ENCODE data around the gene SYT2. TPM values are rescaled to one million over a fixed set of nuclear protein-coding genes. Genes with fewer than 3 reads are reported as not detected.

Gene SYT2
- total RNA-seq, 1 experiment from 2014 or later: not detected

GRCh38 chr1:202603435-202603834 is 106.8 kb downstream of the SYT2 start:
- Histone ChIP-seq H3K9me2 (replicated peaks; ENCODE audit: low read length) (no peaks in the 10 kb centered on the region), H3K27ac (ENCODE audit: low read length) (no peak overlapping the region), H4K20me1 (ENCODE audit: low read length) (no peaks in the 10 kb centered on the region), H3K9me3 (ENCODE audit: low read length) (no peaks in the 10 kb centered on the region), H3F3A (ENCODE audit: low read length, unreplicated experiment) (no peaks in the 10 kb centered on the region), H3K4me2 (ENCODE audit: low read length) (no peak overlapping the region), H3K36me3 (ENCODE audit: low read depth, low read length) (no peaks in the 10 kb centered on the region), H3K79me2 (ENCODE audit: low read length) (no peaks in the 10 kb centered on the region), H2AFZ (ENCODE audit: low read length) (no peak overlapping the region), H3K27me3 (ENCODE audit: low read length) (no peaks in the 10 kb centered on the region), H3K4me1 (ENCODE audit: insufficient read depth, low read length) (no peaks in the 10 kb centered on the region), H3K4me3 (ENCODE audit: low read length) (no peak overlapping the region), H3K9ac (ENCODE audit: low read length) (no peak overlapping the region)
- intact Hi-C loops (cut with micrococcal nuclease): loop anchor here (10.0 kb wide), 1 partner anchor 259 kb away; the partner anchor contains the start of genes PPP1R12B and UBE2T
- BruUV-seq (replicated peaks): no TSS peak
- no peak for TF ChIP-seq EZH2 (IDR thresholded peaks at IDR 0.05; ENCODE audit: low read length, unreplicated experiment)
- no peak for TF ChIP-seq EZH2phosphoT487 (IDR thresholded peaks at IDR 0.05; ENCODE audit: borderline replicate concordance, low read length)
- ATAC-seq (no peak), DNase-seq (no peak)
- ChIA-PET POLR2A (ENCODE audit: unreplicated experiment) (no interaction called here), CTCF (no interaction called here)

- Histone ChIP-seq H3K79me2 (ENCODE audit: low read length) (no peaks in the 10 kb centered on the region), H3K27ac (ENCODE audit: low read length) (no peak overlapping the region), H3F3A (ENCODE audit: low read length, unreplicated experiment) (no peaks in the 10 kb centered on the region), H3K9me2 (replicated peaks; ENCODE audit: low read length) (no peaks in the 10 kb centered on the region), H3K4me1 (ENCODE audit: insufficient read depth, low read length) (no peaks in the 10 kb centered on the region), H3K27me3 (ENCODE audit: low read length) (no peaks in the 10 kb centered on the region), H3K4me3 (ENCODE audit: low read length) (no peak overlapping the region), H3K4me2 (ENCODE audit: low read length) (no peak overlapping the region), H2AFZ (ENCODE audit: low read length) (no peak overlapping the region), H3K9me3 (ENCODE audit: low read length) (no peaks in the 10 kb centered on the region), H3K36me3 (ENCODE audit: low read depth, low read length) (no peaks in the 10 kb centered on the region), H3K9ac (ENCODE audit: low read length) (no peak overlapping the region), H4K20me1 (ENCODE audit: low read length) (no peaks in the 10 kb centered on the region)
- POLR2A ChIA-PET (ENCODE audit: unreplicated experiment): no interaction called here
- BruUV-seq (replicated peaks): no TSS peak
- TF ChIP-seq EZH2phosphoT487 (IDR thresholded peaks at IDR 0.05; ENCODE audit: borderline replicate concordance, low read length) (no peak), CTCF (conservative IDR thresholded peaks at IDR 0.05; ENCODE audit: low read depth, low read length) (no peak), EZH2 (IDR thresholded peaks at IDR 0.05; ENCODE audit: low read length, unreplicated experiment) (no peak)
- ATAC-seq (no peak), DNase-seq (no peak)
- intact Hi-C loops (cut with micrococcal nuclease): loop anchor here (1.0 to 10.0 kb wide), 3 partner anchors 99 to 256 kb away; partner anchors contain the start of genes PPP1R12B and UBE2T
- CTCF ChIA-PET: interaction anchor here (0.6 to 1.2 kb wide), 4 partner anchors 99 to 260 kb away, joined by 3 to 11 read pairs (median 6); no protein-coding TSS in a partner anchor
Observed at GRCh38 chr1:202600432-202601041, 109.7 kb downstream of the SYT2 start.

GRCh38 chr1:202599669-202600431 is 110.4 kb downstream of the SYT2 start:
- H3K27ac ChIP-seq (ENCODE audit: low read length): no peak overlapping the region
- H4K20me1 ChIP-seq (ENCODE audit: low read length): no peaks in the 10 kb centered on the region
- no peaks in the 10 kb centered on the region for H3K79me2 ChIP-seq (ENCODE audit: low read length)
- POLR2A ChIA-PET (ENCODE audit: unreplicated experiment): no interaction called here
- H3K36me3 ChIP-seq (ENCODE audit: low read depth, low read length): no peaks in the 10 kb centered on the region
- H3K9me2 ChIP-seq (replicated peaks; ENCODE audit: low read length): no peaks in the 10 kb centered on the region
- no peaks in the 10 kb centered on the region for H3K27me3 ChIP-seq (ENCODE audit: low read length)
- H3K9me3 ChIP-seq (ENCODE audit: low read length): no peaks in the 10 kb centered on the region
- CTCF ChIA-PET: interaction anchor here (0.6 to 1.2 kb wide), 4 partner anchors 98 to 260 kb away, joined by 3 to 11 read pairs (median 6); no protein-coding TSS in a partner anchor
- no peak overlapping the region for H2AFZ ChIP-seq (ENCODE audit: low read length)
- BruUV-seq (replicated peaks): no TSS peak
- H3K4me2 ChIP-seq (ENCODE audit: low read length): no peak overlapping the region
- H3K9ac ChIP-seq (ENCODE audit: low read length): no peak overlapping the region
- intact Hi-C loops (cut with micrococcal nuclease): loop anchor here (1.0 to 10.0 kb wide), 3 partner anchors 99 to 255 kb away; partner anchors contain the start of genes PPP1R12B and UBE2T
- DNase-seq: peak; percentile 63
- H3F3A ChIP-seq (ENCODE audit: low read length, unreplicated experiment): no peaks in the 10 kb centered on the region
- no peak overlapping the region for H3K4me3 ChIP-seq (ENCODE audit: low read length)
- TF ChIP-seq EZH2 (IDR thresholded peaks at IDR 0.05; ENCODE audit: low read length, unreplicated experiment) (no peak), CTCF (conservative IDR thresholded peaks at IDR 0.05; ENCODE audit: low read depth, low read length) (peak; percentile 79)
- no peaks in the 10 kb centered on the region for H3K4me1 ChIP-seq (ENCODE audit: insufficient read depth, low read length)
- peak; percentile 99 for ATAC-seq

Measured in PC-3 (cell line).